IgD-negative memory B cell (primary cell): ENCODE measurements around the gene KCNT2. TPM values are rescaled to one million over a fixed set of nuclear protein-coding genes. Genes with fewer than 3 reads are reported as not detected.
"Not testable (repeated sequence)": the region's sequence is repeated elsewhere in the genome, so short reads cannot be mapped to it uniquely, and the experiment has no call there.

Experiments used
- H3K27ac Mint-ChIP-seq, 3 donors: one replicate each; pipeline ENCODE4 v1.8.0; 2020 to 2022; ENCODE audit warnings: mild to moderate bottlenecking in 3 of 3, mixed read lengths in 3 of 3, moderate library complexity in 1 of 3
- H3K27me3 Mint-ChIP-seq: one replicate; pipeline ENCODE4 v1.8.0; 2021; ENCODE audit warnings: mixed read lengths
- H3K36me3 Mint-ChIP-seq: one replicate; pipeline ENCODE4 v1.8.0; 2020; ENCODE audit warnings: mild to moderate bottlenecking, mixed read lengths
- H3K4me1 Mint-ChIP-seq, 3 donors: one replicate each; pipeline ENCODE4 v1.8.0; 2020 to 2022; ENCODE audit warnings: mixed read lengths in 3 of 3, mild to moderate bottlenecking in 1 of 3
- H3K4me3 Mint-ChIP-seq, 4 donors: one replicate each; pipeline ENCODE4 v1.8.0; 2020 to 2022; ENCODE audit warnings: mild to moderate bottlenecking in 4 of 4, mixed read lengths in 4 of 4, moderate library complexity in 3 of 4
- H3K9me3 Mint-ChIP-seq, 3 donors: one replicate each; pipeline ENCODE4 v1.8.0; 2020 to 2021; ENCODE audit warnings: mixed read lengths in 3 of 3, mild to moderate bottlenecking in 1 of 3
- polyA plus RNA-seq: library from polyadenylated mRNA; unstranded; fragments of 300-500 nt; fragmentation: Illumina TruSeq; gene quantifications from one replicate; pipeline ENCODE4 v1.2.3, GENCODE V29; 2021

The KCNT2 gene
- polyA plus RNA-seq, 1 donor from 2014 or later, result not detected

GRCh38 chr1:196513821-196514220 lies 94.4 kb downstream of the KCNT2 start:
- no peak overlapping the region for H3K4me3 Mint-ChIP-seq
- H3K9me3 Mint-ChIP-seq, result peaks cover 0 to 13% (median 0%) of the 10 kb centered on the region in 3 donors
- no peak overlapping the region for H3K27ac Mint-ChIP-seq
- H3K36me3 Mint-ChIP-seq, result no peaks in the 10 kb centered on the region
- no peaks in the 10 kb centered on the region for H3K4me1 Mint-ChIP-seq
- no peaks in the 10 kb centered on the region for H3K27me3 Mint-ChIP-seq

DNA sequence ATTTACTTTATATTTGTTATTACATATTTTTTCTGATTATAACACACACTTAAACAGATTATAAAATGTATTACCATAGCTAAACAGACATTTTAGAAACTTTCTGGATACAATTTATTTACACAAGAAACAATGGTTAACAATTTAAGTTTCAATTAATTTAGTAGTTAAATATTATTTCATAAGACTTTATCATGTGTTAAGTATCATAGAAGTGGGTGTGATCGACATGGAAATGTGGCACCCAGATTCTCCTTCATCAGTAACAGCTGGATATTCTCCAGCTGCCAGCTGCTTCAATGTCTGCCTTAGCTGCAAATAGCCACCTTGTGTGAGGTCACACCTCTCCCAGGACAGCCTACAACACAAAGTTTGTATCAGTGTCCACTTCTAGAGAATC lies 97.8 kb downstream of the KCNT2 start:
- Mint-ChIP-seq H3K4me3 (no peak overlapping the region), H3K36me3 (peaks cover 2% of the 10 kb centered on the region), H3K27me3 (no peaks in the 10 kb centered on the region), H3K9me3 (peaks cover 0 to 9% (median 0%) of the 10 kb centered on the region in 3 donors), H3K27ac (no peak overlapping the region), H3K4me1 (no peaks in the 10 kb centered on the region)

GRCh38 chr1:196504224-196504623 lies 104.0 kb downstream of the KCNT2 start:
- H3K27ac Mint-ChIP-seq, H3K4me1 Mint-ChIP-seq, H3K4me3 Mint-ChIP-seq, H3K27me3 Mint-ChIP-seq, H3K36me3 Mint-ChIP-seq: not testable (repeated sequence)
- peaks cover 0 to 11% (median 0%) of the 10 kb centered on the region in 3 donors for H3K9me3 Mint-ChIP-seq

GRCh38 chr1:196502437-196502836 lies 105.8 kb downstream of the KCNT2 start:
- peaks cover 0 to 11% (median 0%) of the 10 kb centered on the region in 3 donors for H3K9me3 Mint-ChIP-seq
- peaks cover 2% of the 10 kb centered on the region for H3K36me3 Mint-ChIP-seq
- H3K27me3 Mint-ChIP-seq, result no peaks in the 10 kb centered on the region
- no peak overlapping the region for H3K27ac Mint-ChIP-seq
- H3K4me3 Mint-ChIP-seq, result no peak overlapping the region
- no peaks in the 10 kb centered on the region for H3K4me1 Mint-ChIP-seq

- H3K27me3 Mint-ChIP-seq, result no peaks in the 10 kb centered on the region
- no peaks in the 10 kb centered on the region for H3K4me1 Mint-ChIP-seq
- peaks cover 2% of the 10 kb centered on the region for H3K36me3 Mint-ChIP-seq
- no peak overlapping the region for H3K4me3 Mint-ChIP-seq
- H3K9me3 Mint-ChIP-seq, result peaks cover 0 to 11% (median 0%) of the 10 kb centered on the region in 3 donors
- H3K27ac Mint-ChIP-seq, result no peak overlapping the region
Measured at GRCh38 chr1:196501760-196502428, 106.3 kb downstream of the KCNT2 start.

GRCh38 chr1:196497817-196498216 lies 110.4 kb downstream of the KCNT2 start:
- Mint-ChIP-seq H3K4me3 (no peak overlapping the region), H3K27ac (no peak overlapping the region), H3K9me3 (peaks cover 0 to under 1% (median 0%) of the 10 kb centered on the region in 3 donors), H3K36me3 (no peaks in the 10 kb centered on the region), H3K27me3 (no peaks in the 10 kb centered on the region), H3K4me1 (no peaks in the 10 kb centered on the region)

DNA sequence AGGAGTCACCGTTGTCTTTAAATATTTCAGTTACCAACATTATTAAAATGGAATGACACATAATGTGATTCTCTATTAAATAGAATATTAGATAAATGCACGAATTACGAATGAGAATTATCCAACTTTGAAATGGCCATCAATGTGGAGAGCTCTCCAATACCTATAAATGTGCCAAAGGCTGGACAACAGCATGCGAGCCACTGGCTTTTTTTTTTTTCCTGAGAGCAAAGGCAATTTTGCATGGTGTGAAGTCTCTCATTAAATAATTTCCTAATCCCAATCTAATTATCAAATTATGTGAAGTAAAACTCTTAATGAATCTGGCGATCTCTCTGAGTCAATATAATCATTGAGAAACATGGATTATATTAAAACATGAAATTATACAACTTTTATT lies 113.5 kb downstream of the KCNT2 start:
- no peaks in the 10 kb centered on the region for H3K4me1 Mint-ChIP-seq
- H3K27ac Mint-ChIP-seq, result no peak overlapping the region
- no peaks in the 10 kb centered on the region for H3K27me3 Mint-ChIP-seq
- no peak overlapping the region for H3K4me3 Mint-ChIP-seq
- H3K36me3 Mint-ChIP-seq, result no peaks in the 10 kb centered on the region
- no peaks in the 10 kb centered on the region for H3K9me3 Mint-ChIP-seq

DNA sequence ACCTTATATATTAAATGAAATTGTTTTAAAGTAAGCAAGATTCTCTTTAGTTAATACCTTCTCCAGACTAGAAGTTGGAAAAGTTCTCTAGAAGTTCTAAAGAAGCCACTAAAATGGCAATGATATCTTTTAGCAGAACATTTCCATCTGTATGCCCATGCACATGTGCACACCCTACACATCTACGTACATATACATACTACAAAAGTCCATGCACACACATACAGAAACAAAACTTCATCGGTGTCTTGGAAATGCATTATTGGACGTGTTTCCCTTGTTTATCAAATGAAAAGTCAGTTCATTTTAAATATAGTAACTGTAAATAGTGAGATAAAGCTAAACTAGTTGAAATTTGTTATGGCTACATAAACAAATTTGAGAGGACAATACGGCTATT lies 114.4 kb downstream of the KCNT2 start:
- Mint-ChIP-seq H3K4me3 (no peak overlapping the region), H3K4me1 (no peaks in the 10 kb centered on the region), H3K36me3 (no peaks in the 10 kb centered on the region), H3K27me3 (no peaks in the 10 kb centered on the region), H3K9me3 (no peaks in the 10 kb centered on the region), H3K27ac (no peak overlapping the region)

DNA sequence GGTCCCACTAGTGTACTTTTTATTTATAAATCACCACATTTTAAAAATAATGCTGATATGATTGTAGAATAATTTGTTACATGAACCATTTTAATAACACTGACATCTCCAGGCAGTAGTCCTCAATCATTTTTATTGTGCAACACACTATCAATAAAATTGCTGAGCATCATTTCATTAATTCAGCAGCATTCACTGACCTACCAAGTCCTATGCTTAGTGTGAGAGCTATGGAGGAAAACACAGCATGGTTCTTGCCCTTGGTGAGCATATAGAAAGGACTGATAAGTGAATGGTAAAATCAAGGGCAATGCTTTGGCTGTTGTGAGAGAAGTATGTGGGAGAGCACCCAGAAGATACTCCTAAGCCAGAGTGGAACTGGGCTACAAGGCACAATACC lies 119.7 kb downstream of the KCNT2 start:
- Mint-ChIP-seq H3K4me3 (no peak overlapping the region), H3K36me3 (no peaks in the 10 kb centered on the region), H3K4me1 (no peaks in the 10 kb centered on the region), H3K27ac (no peak overlapping the region), H3K9me3 (peaks cover 0 to 1% (median 0%) of the 10 kb centered on the region in 3 donors), H3K27me3 (no peaks in the 10 kb centered on the region)

GRCh38 chr1:196486346-196486745 lies 121.9 kb downstream of the KCNT2 start:
- no peaks in the 10 kb centered on the region for H3K4me1 Mint-ChIP-seq
- H3K27ac Mint-ChIP-seq, result no peak overlapping the region
- H3K36me3 Mint-ChIP-seq, result no peaks in the 10 kb centered on the region
- H3K9me3 Mint-ChIP-seq, result peaks cover 0 to 5% (median 0%) of the 10 kb centered on the region in 3 donors
- H3K4me3 Mint-ChIP-seq, result no peak overlapping the region
- H3K27me3 Mint-ChIP-seq, result no peaks in the 10 kb centered on the region

DNA sequence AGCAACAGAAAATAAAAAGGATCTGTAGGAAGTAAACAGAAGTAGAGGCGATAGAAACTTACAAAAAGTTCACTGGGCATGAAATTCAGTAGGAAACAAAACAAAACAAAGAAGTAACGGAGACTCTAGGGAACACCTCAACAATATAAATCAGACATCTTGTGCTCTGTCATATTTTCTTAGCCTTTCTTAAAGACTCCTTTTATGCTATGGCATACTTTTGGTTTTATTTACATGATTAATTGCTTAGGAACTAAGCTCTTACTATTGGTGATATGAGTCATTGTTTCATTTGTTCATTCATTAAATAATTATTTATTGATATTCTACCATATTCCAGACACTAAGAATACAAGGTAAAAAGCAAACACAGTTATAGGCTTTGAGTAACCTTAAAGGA lies 126.6 kb downstream of the KCNT2 start:
- H3K9me3 Mint-ChIP-seq, result peaks cover 0 to 6% (median 0%) of the 10 kb centered on the region in 3 donors
- no peaks in the 10 kb centered on the region for H3K4me1 Mint-ChIP-seq
- no peak overlapping the region for H3K4me3 Mint-ChIP-seq
- no peak overlapping the region for H3K27ac Mint-ChIP-seq
- no peaks in the 10 kb centered on the region for H3K36me3 Mint-ChIP-seq
- no peaks in the 10 kb centered on the region for H3K27me3 Mint-ChIP-seq

DNA sequence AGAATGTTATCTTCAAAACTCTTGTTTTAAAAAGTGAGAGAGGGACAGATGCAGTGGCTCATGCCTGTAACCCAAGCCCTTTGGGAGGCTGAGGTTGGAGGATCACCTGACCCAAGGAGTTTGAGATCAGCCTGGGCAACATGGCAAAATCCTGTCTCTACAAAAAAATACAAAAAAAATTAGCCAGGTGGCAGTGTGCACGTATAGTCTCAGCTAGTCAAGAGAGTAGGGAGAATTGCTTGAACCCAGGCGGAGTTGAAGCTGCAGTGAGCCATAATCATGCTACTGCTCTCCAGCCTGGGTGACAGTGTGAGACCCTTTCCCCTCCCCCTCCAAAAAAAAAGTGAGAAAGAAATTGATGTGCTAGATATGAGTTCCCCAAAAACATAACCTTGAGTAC lies 131.0 kb downstream of the KCNT2 start:
- H3K27me3 Mint-ChIP-seq, result no peaks in the 10 kb centered on the region
- H3K9me3 Mint-ChIP-seq, result peaks cover 0 to 2% (median 0%) of the 10 kb centered on the region in 3 donors
- no peak overlapping the region for H3K27ac Mint-ChIP-seq
- no peaks in the 10 kb centered on the region for H3K4me1 Mint-ChIP-seq
- no peak overlapping the region for H3K4me3 Mint-ChIP-seq
- H3K36me3 Mint-ChIP-seq, result no peaks in the 10 kb centered on the region

DNA sequence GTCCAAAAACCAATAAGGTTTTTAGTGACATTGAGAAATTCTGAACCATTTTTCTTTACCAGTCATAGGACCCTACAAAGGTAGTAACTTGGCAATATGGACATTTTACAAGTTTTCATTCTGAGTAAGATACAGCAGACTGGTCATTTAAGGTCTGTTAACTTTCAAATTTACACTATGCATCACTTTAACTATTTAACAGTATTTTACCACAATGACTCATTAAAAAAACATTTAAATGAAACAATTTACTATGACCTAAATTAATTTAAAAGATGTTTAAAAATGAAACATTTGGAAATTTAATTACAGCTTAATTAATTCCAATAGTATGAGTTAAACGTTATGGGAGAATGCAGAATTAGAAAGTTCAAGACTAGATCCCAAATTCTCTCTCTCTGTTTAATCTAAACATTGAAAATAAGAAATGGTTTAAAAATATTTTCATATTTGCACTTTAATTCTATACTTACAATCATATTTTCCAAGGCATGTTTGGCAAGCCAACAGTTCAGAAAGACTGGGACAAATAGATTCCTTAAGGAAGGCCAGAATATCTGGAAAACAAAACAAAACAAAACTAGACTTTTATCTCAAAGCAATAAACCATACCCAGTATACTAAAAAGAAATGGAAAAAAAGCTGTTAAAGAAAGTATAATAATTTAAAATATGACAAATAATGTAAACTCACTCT lies 140.9 kb downstream of the KCNT2 start:
- H3K27ac Mint-ChIP-seq, result no peak overlapping the region
- peaks cover 0 to 1% (median 0%) of the 10 kb centered on the region in 3 donors for H3K9me3 Mint-ChIP-seq
- H3K27me3 Mint-ChIP-seq, result no peaks in the 10 kb centered on the region
- no peak overlapping the region for H3K4me3 Mint-ChIP-seq
- H3K36me3 Mint-ChIP-seq, result no peaks in the 10 kb centered on the region
- no peaks in the 10 kb centered on the region for H3K4me1 Mint-ChIP-seq

DNA sequence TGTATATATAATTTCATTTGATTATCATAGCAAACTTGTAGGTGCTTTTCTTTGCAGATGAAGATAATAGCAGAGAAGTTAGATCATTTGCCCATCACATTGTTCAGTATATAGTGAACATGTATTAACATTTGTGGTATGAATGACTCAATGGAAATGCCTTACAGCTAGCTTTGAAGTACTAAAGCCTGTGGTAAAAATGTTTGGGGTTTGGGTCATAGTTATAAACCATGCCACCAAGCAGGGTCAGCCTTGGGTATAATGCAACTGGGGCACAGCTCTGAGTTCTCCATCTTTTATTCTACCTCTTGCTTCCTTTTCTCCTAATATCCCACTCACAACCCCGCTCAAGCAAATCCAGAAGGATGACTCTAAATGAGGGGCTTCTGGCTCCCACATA lies 141.6 kb downstream of the KCNT2 start:
- Mint-ChIP-seq H3K4me1 (no peaks in the 10 kb centered on the region), H3K27me3 (no peaks in the 10 kb centered on the region), H3K27ac (no peak overlapping the region), H3K9me3 (peaks cover 0 to 1% (median 0%) of the 10 kb centered on the region in 3 donors), H3K36me3 (no peaks in the 10 kb centered on the region), H3K4me3 (no peak overlapping the region)

DNA sequence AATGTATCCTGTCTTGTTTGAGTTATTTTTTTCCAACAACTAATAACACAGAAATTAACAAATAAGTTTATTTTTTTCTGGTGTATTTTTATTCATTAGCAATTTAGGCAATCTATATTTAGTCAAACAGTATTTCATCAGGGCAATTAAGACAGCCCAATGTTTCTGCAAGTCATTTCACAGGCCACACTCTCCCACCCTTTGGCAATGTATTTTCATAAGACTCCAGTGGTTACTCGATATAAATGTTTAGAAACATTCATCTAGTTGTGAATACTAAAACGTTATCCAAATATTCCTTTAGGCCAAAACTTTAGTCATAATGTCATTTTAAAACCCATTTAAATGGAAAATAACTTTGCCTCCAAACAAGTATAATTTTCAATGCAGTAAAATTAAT lies 142.1 kb downstream of the KCNT2 start:
- Mint-ChIP-seq H3K27me3 (no peaks in the 10 kb centered on the region), H3K4me3 (no peak overlapping the region), H3K9me3 (no peaks in the 10 kb centered on the region), H3K27ac (no peak overlapping the region), H3K4me1 (no peaks in the 10 kb centered on the region), H3K36me3 (no peaks in the 10 kb centered on the region)

- Mint-ChIP-seq H3K9me3 (peaks cover 0 to 1% (median 0%) of the 10 kb centered on the region in 3 donors), H3K27me3 (no peaks in the 10 kb centered on the region), H3K36me3 (no peaks in the 10 kb centered on the region), H3K4me1 (no peaks in the 10 kb centered on the region), H3K4me3 (no peak overlapping the region), H3K27ac (no peak overlapping the region)
Measured at GRCh38 chr1:196464480-196464941, 143.7 kb downstream of the KCNT2 start.
